Osteocyte (in vitro differentiated cells): Measurements from ENCODE around the gene PDP2. TPM values are rescaled to one million over a fixed set of nuclear protein-coding genes. Genes with fewer than 3 reads are reported as not detected.

Source experiments
- DNase-seq: peaks from one replicate; pipeline ENCODE4 v3.0.0; 2021; ENCODE audit warnings: mixed read lengths; ENCODE audit not compliant: unreplicated experiment; ENCODE audit errors: extremely low spot score
- H3K27ac Mint-ChIP-seq: one replicate; pipeline ENCODE4 v1.8.0; 2021; ENCODE audit warnings: mild to moderate bottlenecking, mixed read lengths; ENCODE audit not compliant: unreplicated experiment
- H3K27me3 Mint-ChIP-seq: one replicate; pipeline ENCODE4 v1.8.0; 2021; ENCODE audit warnings: mixed read lengths; ENCODE audit not compliant: unreplicated experiment
- H3K36me3 Mint-ChIP-seq: one replicate; pipeline ENCODE4 v1.8.0; 2021; ENCODE audit warnings: mixed read lengths; ENCODE audit not compliant: unreplicated experiment
- H3K4me1 Mint-ChIP-seq: one replicate; pipeline ENCODE4 v1.8.0; 2021; ENCODE audit warnings: mixed read lengths; ENCODE audit not compliant: unreplicated experiment
- H3K4me3 Mint-ChIP-seq: one replicate; pipeline ENCODE4 v1.8.0; 2021; ENCODE audit warnings: mild to moderate bottlenecking, moderate library complexity, mixed read lengths; ENCODE audit not compliant: unreplicated experiment
- H3K9me3 Mint-ChIP-seq: one replicate; pipeline ENCODE4 v1.8.0; 2021; ENCODE audit warnings: mixed read lengths; ENCODE audit not compliant: unreplicated experiment
- CTCF ChIP-seq: fragments of 200-600 bp; sonication (generic); IDR thresholded peaks from 2 replicates; pipeline ENCODE4 v1.5.0; 2021; ENCODE audit warnings: antibody characterized with exemption, mild to moderate bottlenecking, moderate library complexity
- total RNA-seq: library from RNA; stranded (reverse); gene quantifications from 2 replicates; pipeline ENCODE4 v1.2.1, GENCODE V29; 2021

PDP2 gene
- total RNA-seq, 1 donor from 2014 or later: 16.5 TPM

- Mint-ChIP-seq H3K27me3 (peaks cover 4% of the 10 kb centered on the region), H3K4me1 (peaks cover 42% of the 10 kb centered on the region), H3K36me3 (peaks cover 2% of the 10 kb centered on the region), H3K4me3 (no peak overlapping the region), H3K9me3 (no peaks in the 10 kb centered on the region), H3K27ac (peak overlapping the region; percentile 71)
- no peak for DNase-seq
- TF ChIP-seq CTCF: no peak
These were observed 47.8 kb downstream of the PDP2 start for GRCh38 chr16:66927918-66928649.

- no peaks in the 10 kb centered on the region for H3K9me3 Mint-ChIP-seq
- TF ChIP-seq CTCF: peak; percentile 49
- no peak for DNase-seq
- H3K27me3 Mint-ChIP-seq: peaks cover 4% of the 10 kb centered on the region
- peaks cover 42% of the 10 kb centered on the region for H3K4me1 Mint-ChIP-seq
- H3K36me3 Mint-ChIP-seq: no peaks in the 10 kb centered on the region
- H3K4me3 Mint-ChIP-seq: no peak overlapping the region
- no peak overlapping the region for H3K27ac Mint-ChIP-seq
These were observed 48.5 kb downstream of the PDP2 start for GRCh38 chr16:66928702-66929388.

- no peak overlapping the region for H3K4me3 Mint-ChIP-seq
- peaks cover 45% of the 10 kb centered on the region for H3K4me1 Mint-ChIP-seq
- no peak for TF ChIP-seq CTCF
- no peaks in the 10 kb centered on the region for H3K9me3 Mint-ChIP-seq
- DNase-seq: no peak
- no peaks in the 10 kb centered on the region for H3K27me3 Mint-ChIP-seq
- peaks cover 2% of the 10 kb centered on the region for H3K36me3 Mint-ChIP-seq
- no peak overlapping the region for H3K27ac Mint-ChIP-seq
These were observed 49.9 kb downstream of the PDP2 start for GRCh38 chr16:66930189-66930588.

GRCh38 chr16:66931665-66932064, 51.4 kb downstream of the PDP2 start:
- Mint-ChIP-seq H3K9me3 (no peaks in the 10 kb centered on the region), H3K4me3 (peak overlapping the region; percentile 38)

More at GRCh38 chr16:66931665-66932064, 51.4 kb downstream of the PDP2 start:
- no peak for TF ChIP-seq CTCF
- no peaks in the 10 kb centered on the region for H3K27me3 Mint-ChIP-seq
- H3K36me3 Mint-ChIP-seq: peaks cover 3% of the 10 kb centered on the region
- no peak for DNase-seq
- H3K27ac Mint-ChIP-seq: no peak overlapping the region
- H3K4me1 Mint-ChIP-seq: peaks cover 43% of the 10 kb centered on the region
